Gastrocnemius medialis (tissue), 4 donors: ENCODE results near the gene ANKRD53. TPM values are rescaled to one million over a fixed set of nuclear protein-coding genes. Genes with fewer than 3 reads are reported as not detected.

Source experiments
- ATAC-seq, 2 donors: fragments of 150-250 bp; one replicate each; pipeline ENCODE4 v1.9.1; 2016
- DNase-seq, 2 donors: peaks; one replicate each; pipeline ENCODE4 v3.0.0-alpha.2; 2019
- H3K27ac ChIP-seq, 4 donors: fragments of 200-600 bp; sonication (generic); 1 replicate in 1 of 4; 2 replicates in 3 of 4; pipeline ENCODE4 v1.5.1; 2016 to 2018; ENCODE audit warnings: mild to moderate bottlenecking in 2 of 4, moderate library complexity in 1 of 4
- H3K27me3 ChIP-seq, 3 donors: fragments of 200-600 bp; sonication (generic) in 2 of 3; 1 replicate in 1 of 3; 2 replicates in 2 of 3; pipeline versions ENCODE4 v1.5.1 to v1.6.0; 2016 to 2019; ENCODE audit warnings: mild to moderate bottlenecking in 1 of 3, moderate library complexity in 1 of 3
- H3K36me3 ChIP-seq, 2 donors: fragments of 200-600 bp; sonication (generic) in 1 of 2; one replicate each; pipeline ENCODE4 v1.5.1; 2017 to 2018
- H3K4me1 ChIP-seq, 2 donors: fragments of 200-600 bp; sonication (generic) in 1 of 2; one replicate each; pipeline ENCODE4 v1.5.1; 2016 to 2017; ENCODE audit warnings: mild to moderate bottlenecking in 2 of 2
- H3K4me3 ChIP-seq, 4 donors: fragments of 200-600 bp; sonication (generic) in 3 of 4; 1 replicate in 1 of 4; 2 replicates in 3 of 4; pipeline ENCODE4 v1.5.1; 2016 to 2019; ENCODE audit warnings: mild to moderate bottlenecking in 2 of 4
- H3K9me3 ChIP-seq, 3 donors: fragments of 200-600 bp; sonication (generic) in 2 of 3; 1 replicate in 1 of 3; 2 replicates in 2 of 3; pipeline ENCODE4 v1.5.1; 2016 to 2019
- POLR2A ChIP-seq, 2 donors: fragments of 450-650 bp; IDR thresholded peaks; one replicate each; pipeline ENCODE4 v1.6.1; 2017; ENCODE audit warnings: antibody characterized with exemption in 2 of 2, mild to moderate bottlenecking in 2 of 2, moderate library complexity in 2 of 2
- in situ Hi-C, 4 donors: fragments of 200-750 bp; cut with MboI; loops; one replicate each; pipeline versions ENCODE4 v1.15.0 to v1.8.0; 2017; ENCODE audit warnings: low sequenced_read_pairs in 4 of 4
- intact Hi-C: fragments of 100-400 bp; cut with DNase I; formaldehyde crosslinking; loops from one replicate; pipeline ENCODE4 v1.15.1; 2023; ENCODE audit warnings: low total_unique reads
- total RNA-seq, 4 donors: library from RNA; depleted of rRNA; stranded (reverse); fragments of >200 nt; gene quantifications; one replicate each; pipeline versions ENCODE4 v1.1.0 to v1.2.3, GENCODE V29; 2016
- TF ChIP-seq, protein P1 (sequence below), 5 experiments: fragments of 450-650 bp in 3 of 5; fragments of 200-600 bp in 2 of 5; sonication (generic) in 2 of 5; IDR thresholded peaks in 4 of 5; conservative IDR thresholded peaks in 1 of 5; 1 replicate in 4 of 5; 2 replicates in 1 of 5; pipeline ENCODE4 v1.5.1; 2016 to 2019; ENCODE audit warnings: antibody characterized with exemption in 5 of 5, mild to moderate bottlenecking in 3 of 5, moderate library complexity in 3 of 5

ANKRD53 gene
- total RNA-seq, 4 donors from 2014 or later = 0.44 to 2.0 TPM; not detected in 2

GRCh38 chr2:70957798-70958197, 20.6 kb upstream of the ANKRD53 start:
- peaks cover 0 to 9% (median 0%) of the 10 kb centered on the region in 3 donors for H3K27me3 ChIP-seq
- no peak overlapping the region for H3K27ac ChIP-seq
- in situ Hi-C loops (no loop called here), intact Hi-C loops (no loop called here)
- H3K9me3 ChIP-seq = no peaks in the 10 kb centered on the region
- H3K36me3 ChIP-seq = no peaks in the 10 kb centered on the region
- TF ChIP-seq, protein P1, sequence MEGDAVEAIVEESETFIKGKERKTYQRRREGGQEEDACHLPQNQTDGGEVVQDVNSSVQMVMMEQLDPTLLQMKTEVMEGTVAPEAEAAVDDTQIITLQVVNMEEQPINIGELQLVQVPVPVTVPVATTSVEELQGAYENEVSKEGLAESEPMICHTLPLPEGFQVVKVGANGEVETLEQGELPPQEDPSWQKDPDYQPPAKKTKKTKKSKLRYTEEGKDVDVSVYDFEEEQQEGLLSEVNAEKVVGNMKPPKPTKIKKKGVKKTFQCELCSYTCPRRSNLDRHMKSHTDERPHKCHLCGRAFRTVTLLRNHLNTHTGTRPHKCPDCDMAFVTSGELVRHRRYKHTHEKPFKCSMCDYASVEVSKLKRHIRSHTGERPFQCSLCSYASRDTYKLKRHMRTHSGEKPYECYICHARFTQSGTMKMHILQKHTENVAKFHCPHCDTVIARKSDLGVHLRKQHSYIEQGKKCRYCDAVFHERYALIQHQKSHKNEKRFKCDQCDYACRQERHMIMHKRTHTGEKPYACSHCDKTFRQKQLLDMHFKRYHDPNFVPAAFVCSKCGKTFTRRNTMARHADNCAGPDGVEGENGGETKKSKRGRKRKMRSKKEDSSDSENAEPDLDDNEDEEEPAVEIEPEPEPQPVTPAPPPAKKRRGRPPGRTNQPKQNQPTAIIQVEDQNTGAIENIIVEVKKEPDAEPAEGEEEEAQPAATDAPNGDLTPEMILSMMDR (IDR thresholded peaks at IDR 0.05 in 4 of 5, conservative IDR thresholded peaks at IDR 0.05 in 1 of 5) = no peak
- TF ChIP-seq POLR2A (IDR thresholded peaks at IDR 0.05) = no peak
- H3K4me3 ChIP-seq = no peak overlapping the region
- ATAC-seq = no peak
- H3K4me1 ChIP-seq = no peaks in the 10 kb centered on the region
- DNase-seq = no peak

DNA sequence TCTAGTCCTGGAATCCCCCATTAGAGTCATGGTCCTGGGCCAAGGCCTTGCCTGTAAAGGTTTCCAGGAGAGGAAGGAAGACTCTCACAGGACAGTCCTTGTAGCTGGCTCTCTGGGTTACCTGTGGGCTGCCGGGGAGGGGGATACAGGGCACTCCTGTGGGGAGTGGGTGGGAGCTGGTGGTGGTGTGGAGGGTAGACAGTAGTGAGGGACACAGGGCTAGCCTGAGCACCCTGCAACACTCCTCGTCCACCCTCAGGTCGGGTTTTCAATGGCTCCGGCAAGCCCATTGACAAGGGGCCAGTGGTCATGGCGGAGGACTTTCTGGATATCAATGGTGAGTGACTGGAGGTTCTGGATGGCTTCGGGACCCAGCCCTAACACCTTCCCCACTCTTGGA, 19.7 kb upstream of the ANKRD53 start:
- DNase-seq = no peak
- Histone ChIP-seq H3K36me3 (no peaks in the 10 kb centered on the region), H3K4me3 (no peak overlapping the region), H3K4me1 (no peaks in the 10 kb centered on the region), H3K27me3 (peaks cover under 1 to 10% (median 6%) of the 10 kb centered on the region in 3 donors), H3K27ac (no peak overlapping the region), H3K9me3 (no peaks in the 10 kb centered on the region)
- in situ Hi-C loops (no loop called here), intact Hi-C loops (no loop called here)
- TF ChIP-seq, protein P1 (IDR thresholded peaks at IDR 0.05 in 4 of 5, conservative IDR thresholded peaks at IDR 0.05 in 1 of 5) = no peak
- no peak for TF ChIP-seq POLR2A (IDR thresholded peaks at IDR 0.05)
- no peak for ATAC-seq

DNA sequence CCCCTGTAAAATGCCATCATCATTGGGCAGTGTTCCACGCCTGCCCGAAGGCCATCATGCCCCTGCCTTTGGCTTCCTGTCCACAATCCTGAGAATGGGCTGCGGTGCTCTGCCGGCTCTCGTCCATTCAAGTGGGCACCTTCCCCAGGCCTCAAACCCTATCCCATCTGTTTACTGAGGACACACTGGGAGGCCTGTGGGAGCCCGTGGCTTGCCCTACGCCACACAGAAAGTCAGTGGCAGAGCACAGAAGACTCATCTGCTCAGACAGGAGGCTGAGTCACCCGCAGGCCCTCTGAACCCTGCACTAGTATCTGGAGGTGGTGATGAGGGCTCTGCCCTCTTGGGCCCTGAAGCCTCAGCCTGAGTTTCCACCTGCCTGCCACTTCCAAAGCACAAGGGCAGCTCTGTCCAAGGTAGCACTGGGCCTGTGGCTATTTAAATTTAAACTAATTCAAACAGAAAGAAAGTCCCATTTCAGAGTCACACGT, 19.1 kb upstream of the ANKRD53 start:
- H3K27ac ChIP-seq = no peak overlapping the region
- H3K36me3 ChIP-seq = no peaks in the 10 kb centered on the region
- H3K9me3 ChIP-seq = no peaks in the 10 kb centered on the region
- intact Hi-C loops = no loop called here
- ATAC-seq (no peak), DNase-seq (no peak)
- no peak for TF ChIP-seq POLR2A (IDR thresholded peaks at IDR 0.05)
- TF ChIP-seq, protein P1 (IDR thresholded peaks at IDR 0.05 in 4 of 5, conservative IDR thresholded peaks at IDR 0.05 in 1 of 5) = no peak
- no peaks in the 10 kb centered on the region for H3K4me1 ChIP-seq
- in situ Hi-C loops = no loop called here
- H3K4me3 ChIP-seq = no peak overlapping the region
- peaks cover 6 to 15% (median 10%) of the 10 kb centered on the region in 3 donors for H3K27me3 ChIP-seq

- Histone ChIP-seq H3K9me3 (no peaks in the 10 kb centered on the region), H3K36me3 (no peaks in the 10 kb centered on the region), H3K27ac (no peak overlapping the region), H3K27me3 (peaks cover 15 to 24% (median 19%) of the 10 kb centered on the region in 3 donors), H3K4me1 (peaks cover 0 to 2% of the 10 kb centered on the region in 2 donors), H3K4me3 (no peak overlapping the region)
- no peak for ATAC-seq
- TF ChIP-seq, protein P1 (IDR thresholded peaks at IDR 0.05 in 4 of 5, conservative IDR thresholded peaks at IDR 0.05 in 1 of 5) = no peak
- no peak for TF ChIP-seq POLR2A (IDR thresholded peaks at IDR 0.05)
- intact Hi-C loops (no loop called here), in situ Hi-C loops (no loop called here)
- no peak for DNase-seq
Observed at GRCh38 chr2:70959851-70960832, 18.3 kb upstream of the ANKRD53 start.
